Cardiac fibroblast (primary cell): ENCODE measurements around the gene HIVEP3.
A peak's percentile ranks its signal among the peaks of the same experiment; 100 is the strongest.

ENCODE experiments used
- DNase-seq, 2 donors: peaks; one replicate each; pipeline versions ENCODE4 v3.0.0 to v3.0.0-alpha.2; 2010; ENCODE audit warnings: low read depth in 2 of 2
- H3K4me3 ChIP-seq, 2 donors: replicated peaks in 1 of 2; 1 replicate in 1 of 2; 2 replicates in 1 of 2; pipeline ENCODE4 v1.5.1; 2011; ENCODE audit warnings: low read depth in 2 of 2, low read length in 2 of 2, mild to moderate bottlenecking in 2 of 2, moderate library complexity in 1 of 2
- CTCF ChIP-seq: IDR thresholded peaks from one replicate; pipeline ENCODE4 v1.5.1; 2011; ENCODE audit warnings: low read depth, mild to moderate bottlenecking, low read length, inconsistent platforms

HIVEP3 gene

DNA sequence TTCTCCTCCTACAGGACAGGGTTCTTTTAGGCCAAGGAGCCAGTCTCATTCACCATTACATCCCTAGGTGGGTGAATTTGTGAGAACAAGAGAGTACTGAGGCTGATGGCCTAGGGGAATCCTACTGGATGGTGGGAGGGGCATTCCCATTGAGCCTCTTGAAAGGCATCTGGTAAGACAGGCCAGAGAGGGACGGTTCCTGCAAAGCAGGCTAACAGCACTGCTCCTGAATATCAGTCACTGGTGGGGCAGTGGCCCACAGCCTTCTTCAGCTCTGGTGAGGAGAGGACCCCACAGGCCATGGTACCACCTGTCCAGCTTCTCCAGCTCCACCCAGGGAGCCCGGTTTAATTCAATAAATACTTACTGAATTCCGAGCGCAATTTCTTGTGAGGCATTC is 308.4 kb downstream of the HIVEP3 start:
- no peak for DNase-seq
- no peak overlapping the region for H3K4me3 ChIP-seq
- no peak for TF ChIP-seq CTCF

GRCh38 chr1:41609166-41609883 is 309.4 kb downstream of the HIVEP3 start:
- TF ChIP-seq CTCF = no peak
- no peak overlapping the region for H3K4me3 ChIP-seq
- DNase-seq = no peak

DNA sequence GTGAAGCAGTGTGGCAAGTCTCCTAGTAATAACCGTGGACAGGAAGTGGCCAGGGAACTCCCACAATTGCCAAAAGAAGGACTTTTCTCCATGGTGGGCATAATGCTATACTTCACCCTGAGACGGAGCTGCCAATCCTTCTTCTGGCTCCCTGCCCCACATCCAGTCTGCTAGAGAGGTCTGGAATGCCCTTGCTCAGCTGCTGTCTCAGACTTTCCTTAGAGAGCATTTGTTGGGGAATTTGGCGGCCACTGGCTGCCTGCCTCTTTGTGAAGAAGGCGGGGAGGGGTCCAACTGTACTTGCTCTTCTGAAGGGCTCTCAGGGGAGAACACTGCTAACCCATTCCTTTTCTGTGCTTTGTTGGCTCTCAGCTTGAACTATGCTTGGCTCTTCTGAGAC is 310.5 kb downstream of the HIVEP3 start:
- peak; percentile 31 to 68 for DNase-seq
- H3K4me3 ChIP-seq = no peak overlapping the region
- TF ChIP-seq CTCF = no peak

GRCh38 chr1:41607808-41608207 is 310.9 kb downstream of the HIVEP3 start:
- no peak overlapping the region for H3K4me3 ChIP-seq
- no peak for DNase-seq
- no peak for TF ChIP-seq CTCF

DNA sequence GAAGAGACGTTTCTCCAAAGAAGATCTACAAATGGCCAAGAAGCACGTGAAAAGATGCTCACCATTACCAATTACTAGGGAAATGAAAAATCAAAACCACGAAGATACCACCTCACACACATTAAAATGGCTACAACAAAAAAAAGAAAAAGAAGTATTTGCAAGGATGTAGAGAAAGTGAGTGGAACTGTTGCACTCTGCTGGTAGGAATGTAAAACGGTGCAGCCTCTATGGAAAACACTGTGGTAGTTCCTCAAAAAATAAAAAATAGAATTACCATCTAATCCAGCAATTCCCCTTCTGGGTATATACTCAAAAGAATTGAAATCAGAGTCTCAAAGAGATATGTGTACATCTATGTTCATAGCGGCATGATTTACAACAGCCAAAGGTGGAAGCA is 318.8 kb downstream of the HIVEP3 start:
- peak; percentile 46 to 50 for DNase-seq
- TF ChIP-seq CTCF = peak; percentile 64
- H3K4me3 ChIP-seq = no peak overlapping the region

- no peak for DNase-seq
- H3K4me3 ChIP-seq = no peak overlapping the region
- TF ChIP-seq CTCF = no peak
Measured at GRCh38 chr1:41598325-41598724, 320.4 kb downstream of the HIVEP3 start.

DNA sequence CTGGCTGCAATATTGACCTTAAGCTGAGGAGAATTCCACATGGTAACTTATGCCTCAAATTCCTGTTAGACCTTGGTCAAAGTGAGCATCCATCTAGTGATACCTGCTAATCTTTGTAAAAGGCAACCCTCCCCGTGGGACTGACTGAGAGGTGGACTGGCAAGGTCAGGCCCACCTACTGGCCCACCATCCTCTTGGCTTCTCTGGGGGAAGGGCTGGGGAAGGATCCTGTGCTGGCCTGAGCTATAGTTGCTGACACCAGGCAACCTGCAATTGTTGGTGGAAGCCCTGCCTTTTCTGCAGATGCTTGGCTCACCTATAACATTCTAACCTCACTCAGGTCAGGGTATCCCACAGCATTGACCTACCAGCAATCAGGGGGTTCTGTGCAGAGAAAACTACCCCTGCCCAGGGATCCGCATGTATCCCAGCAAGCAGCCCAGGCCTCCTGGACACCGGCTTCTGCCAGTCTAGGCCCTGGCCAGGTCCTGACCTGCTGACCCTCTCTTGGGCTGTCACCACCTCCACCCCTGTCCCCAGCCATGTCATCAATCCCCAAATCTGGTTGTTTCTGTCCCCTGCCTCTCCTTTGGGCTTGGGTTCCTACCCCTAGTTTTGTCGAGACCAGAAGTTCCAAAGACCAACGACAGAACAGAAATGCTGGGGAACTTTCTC is 326.1 kb downstream of the HIVEP3 start:
- TF ChIP-seq CTCF = no peak
- H3K4me3 ChIP-seq = no peak overlapping the region
- no peak for DNase-seq
